ENCODE measurements around the gene C9orf50. TPM values are rescaled to one million over a fixed set of nuclear protein-coding genes. Genes with fewer than 3 reads are reported as not detected.
A peak's percentile ranks its signal among the peaks of the same experiment; 100 is the strongest.

Gene C9orf50
- total RNA-seq, 3 donors from 2014 or later, result not detected

GRCh38 chr9:129572052-129572425, 48.9 kb downstream of the C9orf50 start:
- peaks cover 19% of the 10 kb centered on the region for H3K4me1 Mint-ChIP-seq (ENCODE audit: low read depth)
- H3K36me3 Mint-ChIP-seq (ENCODE audit: insufficient read depth), result no peaks in the 10 kb centered on the region
- peaks cover 28% of the 10 kb centered on the region for H3K27me3 Mint-ChIP-seq (ENCODE audit: low read depth)
- ATAC-seq, result no peak
- H3K9me3 Mint-ChIP-seq, result peaks cover 5% of the 10 kb centered on the region
- no peak overlapping the region for H3K4me3 Mint-ChIP-seq
- DNase-seq, result no peak

- no peaks in the 10 kb centered on the region for H3K36me3 Mint-ChIP-seq (ENCODE audit: insufficient read depth)
- H3K4me1 Mint-ChIP-seq (ENCODE audit: low read depth), result peaks cover 19% of the 10 kb centered on the region
- ATAC-seq (no peak), DNase-seq (no peak)
- H3K27me3 Mint-ChIP-seq (ENCODE audit: low read depth), result peaks cover 30% of the 10 kb centered on the region
- H3K9me3 Mint-ChIP-seq, result peaks cover 5% of the 10 kb centered on the region
- no peak overlapping the region for H3K4me3 Mint-ChIP-seq
Measured at GRCh38 chr9:129571298-129572051, 49.4 kb downstream of the C9orf50 start.

- Mint-ChIP-seq H3K27me3 (ENCODE audit: low read depth) (peaks cover 35% of the 10 kb centered on the region), H3K9me3 (peaks cover 5% of the 10 kb centered on the region), H3K4me3 (no peak overlapping the region), H3K36me3 (ENCODE audit: insufficient read depth) (no peaks in the 10 kb centered on the region), H3K4me1 (ENCODE audit: low read depth) (peaks cover 19% of the 10 kb centered on the region)
- DNase-seq, result no peak
- ATAC-seq, result peak in 1 of 2 donors; percentile 38
Measured at GRCh38 chr9:129570450-129571297, 50.2 kb downstream of the C9orf50 start.

- H3K9me3 Mint-ChIP-seq, result peaks cover 5% of the 10 kb centered on the region
- ATAC-seq (peak in 1 of 2 donors; percentile 26), DNase-seq (no peak)
- peaks cover 19% of the 10 kb centered on the region for H3K4me1 Mint-ChIP-seq (ENCODE audit: low read depth)
- peak overlapping the region; percentile 72 for H3K4me3 Mint-ChIP-seq
- no peaks in the 10 kb centered on the region for H3K36me3 Mint-ChIP-seq (ENCODE audit: insufficient read depth)
- H3K27me3 Mint-ChIP-seq (ENCODE audit: low read depth), result peaks cover 35% of the 10 kb centered on the region
Measured at GRCh38 chr9:129569502-129570449, 51.1 kb downstream of the C9orf50 start.

GRCh38 chr9:129568560-129569501, 52.1 kb downstream of the C9orf50 start:
- peak; percentile 33 for DNase-seq
- peak; percentile 42 to 46 for ATAC-seq
- peaks cover 19% of the 10 kb centered on the region for H3K4me1 Mint-ChIP-seq (ENCODE audit: low read depth)
- H3K27me3 Mint-ChIP-seq (ENCODE audit: low read depth), result peaks cover 35% of the 10 kb centered on the region
- H3K9me3 Mint-ChIP-seq, result peaks cover 2% of the 10 kb centered on the region
- peak overlapping the region; percentile 72 for H3K4me3 Mint-ChIP-seq
- H3K36me3 Mint-ChIP-seq (ENCODE audit: insufficient read depth), result no peaks in the 10 kb centered on the region

GRCh38 chr9:129567842-129568559, 52.9 kb downstream of the C9orf50 start:
- no peak for DNase-seq
- peak overlapping the region; percentile 56 for H3K4me3 Mint-ChIP-seq
- peaks cover 35% of the 10 kb centered on the region for H3K27me3 Mint-ChIP-seq (ENCODE audit: low read depth)
- no peaks in the 10 kb centered on the region for H3K36me3 Mint-ChIP-seq (ENCODE audit: insufficient read depth)
- no peaks in the 10 kb centered on the region for H3K9me3 Mint-ChIP-seq
- H3K4me1 Mint-ChIP-seq (ENCODE audit: low read depth), result peaks cover 19% of the 10 kb centered on the region
- ATAC-seq, result no peak

GRCh38 chr9:129567329-129567728, 53.6 kb downstream of the C9orf50 start:
- peaks cover 35% of the 10 kb centered on the region for H3K27me3 Mint-ChIP-seq (ENCODE audit: low read depth)
- no peak overlapping the region for H3K4me3 Mint-ChIP-seq
- peaks cover 19% of the 10 kb centered on the region for H3K4me1 Mint-ChIP-seq (ENCODE audit: low read depth)
- no peaks in the 10 kb centered on the region for H3K36me3 Mint-ChIP-seq (ENCODE audit: insufficient read depth)
- DNase-seq (no peak), ATAC-seq (no peak)
- H3K9me3 Mint-ChIP-seq, result no peaks in the 10 kb centered on the region

- H3K36me3 Mint-ChIP-seq (ENCODE audit: insufficient read depth), result no peaks in the 10 kb centered on the region
- H3K9me3 Mint-ChIP-seq, result no peaks in the 10 kb centered on the region
- peaks cover 19% of the 10 kb centered on the region for H3K4me1 Mint-ChIP-seq (ENCODE audit: low read depth)
- ATAC-seq (no peak), DNase-seq (no peak)
- no peak overlapping the region for H3K4me3 Mint-ChIP-seq
- H3K27me3 Mint-ChIP-seq (ENCODE audit: low read depth), result peaks cover 35% of the 10 kb centered on the region
Measured at GRCh38 chr9:129566563-129567266, 54.2 kb downstream of the C9orf50 start.

- H3K4me1 Mint-ChIP-seq (ENCODE audit: low read depth), result peaks cover 2% of the 10 kb centered on the region
- no peak overlapping the region for H3K4me3 Mint-ChIP-seq
- peaks cover 15% of the 10 kb centered on the region for H3K27me3 Mint-ChIP-seq (ENCODE audit: low read depth)
- no peaks in the 10 kb centered on the region for H3K36me3 Mint-ChIP-seq (ENCODE audit: insufficient read depth)
- DNase-seq, result no peak
- no peaks in the 10 kb centered on the region for H3K9me3 Mint-ChIP-seq
- ATAC-seq, result no peak
Measured at GRCh38 chr9:129562917-129563316, 58.0 kb downstream of the C9orf50 start.

- no peaks in the 10 kb centered on the region for H3K4me1 Mint-ChIP-seq (ENCODE audit: low read depth)
- H3K36me3 Mint-ChIP-seq (ENCODE audit: insufficient read depth), result no peaks in the 10 kb centered on the region
- ATAC-seq (no peak), DNase-seq (no peak)
- no peak overlapping the region for H3K4me3 Mint-ChIP-seq
- H3K9me3 Mint-ChIP-seq, result no peaks in the 10 kb centered on the region
- H3K27me3 Mint-ChIP-seq (ENCODE audit: low read depth), result peaks cover 12% of the 10 kb centered on the region
Measured at GRCh38 chr9:129562514-129562913, 58.4 kb downstream of the C9orf50 start.

All from activated T-cell treated with anti-CD3 and anti-CD28 coated beads, Interleukin-2, amount 50 U/mL, for 4 hours (primary cell).